MV-4-11 (cell line): ENCODE measurements around the gene TEX14.
"Not testable (repeated sequence)": the region's sequence is repeated elsewhere in the genome, so short reads cannot be mapped to it uniquely, and the experiment has no call there.

Source experiments
- DNase-seq: peaks from one replicate; lab custom pipeline; 2025; lab: John Stamatoyannopoulos, UW

The TEX14 gene

GRCh38 chr17:58692239-58693055, 602 bp upstream of the TEX14 start, which contains the start of gene RAD51C:
RAD51C (plus strand) TSS chr17:58692602; CDS start chr17:58692644, 42 bp downstream.
- peak; percentile 86 for DNase-seq

- not testable (repeated sequence) for DNase-seq
These were observed 1.8 kb downstream of the TEX14 start for GRCh38 chr17:58690033-58690432.

GRCh38 chr17:58688521-58688920, 3.3 kb downstream of the TEX14 start:
- no peak for DNase-seq

GRCh38 chr17:58686980-58687379, 4.9 kb downstream of the TEX14 start:
- no peak for DNase-seq

DNA sequence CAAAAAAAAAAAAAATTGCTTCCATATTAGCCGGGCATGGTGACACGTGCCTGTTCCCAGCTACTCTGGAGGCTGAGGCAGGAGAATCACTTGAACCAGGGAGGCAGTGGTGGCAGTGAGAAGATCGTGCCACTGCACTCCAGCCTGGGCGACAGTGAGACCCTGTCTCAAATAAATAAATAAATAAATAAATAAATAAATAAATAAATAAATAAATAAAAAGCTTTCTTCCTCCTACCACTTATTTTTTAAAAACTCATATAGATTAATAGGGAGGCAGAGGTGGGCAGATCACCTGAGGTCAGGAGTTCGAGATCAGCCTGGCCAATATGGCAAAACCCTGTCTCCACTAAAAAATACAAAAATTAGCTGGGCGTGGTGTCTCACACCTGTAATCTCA, 7.4 kb downstream of the TEX14 start:
- DNase-seq = not testable (repeated sequence)

GRCh38 chr17:58684003-58684402, 7.8 kb downstream of the TEX14 start:
- no peak for DNase-seq

DNA sequence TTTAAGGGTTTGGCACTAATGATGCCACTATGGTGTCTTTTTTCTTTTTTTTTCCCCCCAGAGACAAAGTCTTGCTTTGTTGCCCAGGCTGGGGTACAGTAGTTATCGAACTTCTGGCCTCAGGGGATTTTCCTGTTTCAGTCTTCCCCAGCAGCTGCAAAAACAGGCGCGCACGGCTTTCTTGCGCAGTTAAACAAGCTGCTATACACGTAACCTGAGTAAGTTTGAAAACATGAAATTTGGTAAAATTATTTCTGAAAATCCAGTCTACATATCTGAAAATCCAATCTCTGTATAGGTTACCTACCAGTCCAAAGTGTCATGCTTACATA, 11.8 kb downstream of the TEX14 start:
- DNase-seq = no peak

DNA sequence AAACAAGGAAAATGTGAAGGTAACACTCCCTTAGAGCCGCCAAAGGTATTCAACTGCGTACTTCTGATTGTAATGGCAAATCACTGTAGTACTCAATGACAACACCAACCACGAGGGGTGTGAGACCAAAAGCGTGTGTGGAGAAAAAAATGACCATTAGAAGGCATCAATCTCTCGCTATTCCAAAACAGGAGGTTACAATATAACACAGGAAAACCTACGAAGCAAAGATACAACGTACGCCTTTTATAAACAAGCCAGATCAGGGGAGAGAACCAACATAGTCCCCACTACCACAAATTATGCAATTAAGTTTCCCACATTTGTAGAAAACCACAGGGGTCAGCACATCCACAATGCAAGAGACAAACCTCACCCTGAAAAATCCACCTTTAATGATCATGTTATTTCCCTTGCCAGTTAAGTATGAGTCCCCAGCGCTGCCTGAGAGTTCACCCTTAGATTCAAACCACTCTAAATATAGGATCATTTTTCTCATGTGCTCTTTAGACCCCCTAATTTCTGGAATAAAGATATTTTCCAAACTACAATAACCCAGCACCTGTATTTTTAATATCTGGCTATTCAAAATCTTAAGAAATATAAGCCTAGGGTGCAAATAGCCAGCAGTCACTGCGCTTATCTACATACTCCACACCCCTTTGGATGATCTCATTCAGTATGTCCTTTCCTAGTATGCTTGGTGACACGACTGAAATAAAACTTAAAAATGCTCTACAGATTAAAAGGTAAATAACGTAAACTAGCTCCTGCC, 12.4 kb downstream of the TEX14 start:
- peak; percentile 78 for DNase-seq

GRCh38 chr17:58678287-58678686, 13.6 kb downstream of the TEX14 start:
- DNase-seq = not testable (repeated sequence)

DNA sequence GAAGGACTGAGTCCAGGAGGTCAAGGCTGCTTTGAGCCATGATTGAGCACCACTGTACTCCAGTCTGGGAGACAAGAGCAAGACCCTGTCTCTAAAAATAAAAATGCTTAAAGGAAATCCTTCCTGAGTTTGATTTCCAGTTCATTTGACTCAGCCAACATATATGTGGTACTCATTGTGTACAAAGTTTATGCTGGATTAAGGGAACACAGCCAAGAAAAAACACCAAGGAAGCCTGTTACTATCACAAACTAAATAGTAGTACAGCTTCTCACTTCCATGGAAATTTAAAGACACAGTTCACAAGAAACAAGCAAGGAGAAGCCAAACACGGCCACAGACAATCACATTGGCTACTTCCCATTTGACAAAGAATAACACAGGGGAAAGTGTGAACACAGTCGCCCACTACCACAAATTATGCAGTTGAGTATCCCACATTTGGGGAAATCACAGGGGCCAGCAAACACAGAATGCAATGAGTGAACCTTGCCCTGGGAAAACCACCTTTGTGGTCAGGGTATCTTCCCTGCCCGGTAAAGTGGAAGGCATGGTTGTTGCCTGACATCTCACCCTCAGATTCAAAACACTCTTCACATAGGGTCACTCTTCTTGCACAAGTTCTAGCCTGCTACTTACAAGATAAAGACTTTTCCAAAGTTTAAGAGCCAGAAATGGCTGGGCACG, 14.5 kb downstream of the TEX14 start:
- DNase-seq = no peak

GRCh38 chr17:58671969-58672368, 19.9 kb downstream of the TEX14 start:
- no peak for DNase-seq

GRCh38 chr17:58669853-58670252, 22.0 kb downstream of the TEX14 start:
- no peak for DNase-seq

GRCh38 chr17:58668598-58668935, 23.3 kb downstream of the TEX14 start:
- no peak for DNase-seq

- no peak for DNase-seq
These were observed 23.8 kb downstream of the TEX14 start for GRCh38 chr17:58667934-58668597.

DNA sequence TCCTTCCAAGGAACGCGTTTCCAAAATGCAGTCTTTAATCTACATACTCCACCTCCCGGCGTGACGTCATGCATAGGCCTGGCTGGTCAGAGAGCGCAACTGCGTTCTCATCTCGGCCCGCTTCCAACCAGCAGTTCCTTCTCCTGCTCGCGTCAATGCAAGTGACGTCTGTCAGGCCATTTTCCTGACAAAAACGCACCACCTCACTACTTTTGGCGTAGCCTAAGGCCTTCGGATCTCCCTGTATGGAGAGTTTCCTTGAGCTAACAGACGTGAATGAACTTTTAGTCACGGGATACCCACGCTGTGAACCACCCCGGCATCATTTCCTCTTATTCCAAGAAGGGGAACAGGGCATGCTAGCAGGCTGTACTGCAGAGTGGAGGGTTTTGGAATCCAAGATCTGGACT, 25.0 kb downstream of the TEX14 start:
- peak; percentile 84 for DNase-seq

- no peak for DNase-seq
These were observed 25.6 kb downstream of the TEX14 start for GRCh38 chr17:58665946-58666857.

- no peak for DNase-seq
These were observed 27.5 kb downstream of the TEX14 start for GRCh38 chr17:58664302-58664701.

DNA sequence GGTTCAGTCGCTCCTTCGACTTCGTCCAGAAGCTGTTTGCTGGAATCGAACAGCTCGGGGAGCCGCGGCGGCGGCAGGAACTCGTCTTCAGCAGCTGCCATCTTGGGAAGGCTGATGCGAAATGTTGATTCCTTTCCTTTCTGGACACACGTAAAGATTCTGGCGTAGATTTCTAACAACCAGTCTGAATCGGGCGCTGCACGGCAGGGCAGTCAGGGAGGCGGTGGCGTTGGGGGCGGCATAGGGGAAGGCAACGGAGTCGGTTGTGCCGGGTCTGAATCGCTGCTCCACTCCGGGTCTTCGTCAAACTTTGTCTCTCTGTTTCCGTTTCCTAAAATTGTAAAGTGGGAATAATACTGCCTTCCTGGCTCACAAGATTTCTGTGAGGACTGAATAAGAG, 30.3 kb downstream of the TEX14 start:
- no peak for DNase-seq

GRCh38 chr17:58660621-58661020, 31.2 kb downstream of the TEX14 start:
- no peak for DNase-seq

GRCh38 chr17:58659714-58660084, 32.1 kb downstream of the TEX14 start:
- DNase-seq = not testable (repeated sequence)
